Panc1 (cell line): ENCODE data around the gene LONRF2. TPM values are rescaled to one million over a fixed set of nuclear protein-coding genes. Genes with fewer than 3 reads are reported as not detected.

Experiments used
- ATAC-seq: fragments of 200-7000 bp; cut with Tn5 transposase; 2 replicates; pipeline ENCODE4 v1.9.1; 2020; ENCODE audit warnings: mild to moderate bottlenecking, moderate library complexity
- BruUV-seq: library from RNA; stranded (reverse); fragments of 400-500 nt; replicated peaks from 2 replicates; lab custom pipeline; 2021; lab: Mats Ljungman, UMichigan
- CTCF ChIA-PET: fragments of 300-600 bp; sonication (Branson Sonifier 250); formaldehyde crosslinking; loops from one replicate; lab custom pipeline; 2022; ENCODE audit warnings: antibody characterized with exemption; lab: Charles Lee
- POLR2A ChIA-PET: fragments of 300-600 bp; sonication (Branson Sonifier 250); formaldehyde crosslinking; loops from one replicate; lab custom pipeline; 2022; ENCODE audit warnings: antibody characterized with exemption; lab: Charles Lee
- DNase-seq: peaks from one replicate; pipeline ENCODE4 v3.0.0-alpha.2; 2010; ENCODE audit warnings: low read depth, low spot score
- H3K27ac ChIP-seq: 2 replicates; pipeline ENCODE4 v1.5.1; 2011; ENCODE audit warnings: mild to moderate bottlenecking, low read length, inconsistent platforms
- H3K27me3 ChIP-seq: fragments of 200-500 bp; sonication (Bioruptor generic); 2 replicates; pipeline ENCODE4 v1.6.0; 2014; ENCODE audit warnings: low read length, inconsistent platforms; ENCODE audit not compliant: control insufficient read depth, insufficient read depth
- H3K36me3 ChIP-seq: fragments of 200-500 bp; sonication (Bioruptor generic); 2 replicates; pipeline ENCODE4 v1.5.1; 2014; ENCODE audit warnings: inconsistent platforms, mild to moderate bottlenecking, low read length, moderate library complexity; ENCODE audit not compliant: control insufficient read depth, insufficient read depth
- H3K4me1 ChIP-seq: 2 replicates; pipeline ENCODE4 v1.5.1; 2011; ENCODE audit warnings: inconsistent platforms, mild to moderate bottlenecking, low read length, moderate library complexity; ENCODE audit not compliant: control insufficient read depth, insufficient read depth
- H3K4me3 ChIP-seq, 2 experiments: 2 replicates each; pipeline ENCODE4 v1.5.1; 2011 to 2012; ENCODE audit warnings: low read depth in 2 of 2, low read length in 2 of 2, mild to moderate bottlenecking in 2 of 2, inconsistent platforms in 1 of 2, moderate library complexity in 1 of 2
- H3K9me3 ChIP-seq: fragments of 200-500 bp; sonication (Bioruptor generic); 2 replicates; pipeline ENCODE4 v1.5.1; 2014; ENCODE audit warnings: low read depth, mild to moderate bottlenecking, inconsistent platforms, low read length, moderate library complexity; ENCODE audit not compliant: control insufficient read depth, insufficient read depth
- POLR2AphosphoS5 ChIP-seq: IDR thresholded peaks from 2 replicates; pipeline ENCODE4 v1.6.1; 2012; ENCODE audit warnings: mild to moderate bottlenecking, low read depth, low read length, moderate library complexity
- SIN3A ChIP-seq: IDR thresholded peaks from 2 replicates; pipeline ENCODE4 v1.6.1; 2012; ENCODE audit warnings: low read depth, mild to moderate bottlenecking, low read length, moderate library complexity, borderline replicate concordance; ENCODE audit not compliant: insufficient read depth
- TCF7L2 ChIP-seq: IDR thresholded peaks from 2 replicates; pipeline ENCODE4 v1.6.1; 2011; ENCODE audit warnings: mild to moderate bottlenecking, low read depth, low read length, inconsistent platforms
- in situ Hi-C: cut with HindIII; loops from 2 replicates; pipeline ENCODE4 v1.10.0; 2016; ENCODE audit warnings: low sequenced_read_pairs, low pct_unique_long_range_greater_than_20kb
- intact Hi-C: fragments of 100-400 bp; cut with micrococcal nuclease; formaldehyde crosslinking; loops from one replicate; pipeline ENCODE4 v1.10.0; 2022; ENCODE audit not compliant: unreplicated experiment
- total RNA-seq: library from RNA; stranded (reverse); gene quantifications from one replicate; pipeline ENCODE4 v1.2.1, GENCODE V29; 2021; ENCODE audit not compliant: unreplicated experiment
- TF ChIP-seq, protein P1 (sequence below): fragments of 450-650 bp; IDR thresholded peaks from 2 replicates; pipeline ENCODE4 v1.5.1; 2017; ENCODE audit warnings: mild to moderate bottlenecking
- TF ChIP-seq, protein P2 (sequence below), 2 experiments: IDR thresholded peaks; 2 replicates each; pipeline ENCODE4 v1.6.1; 2011 to 2012; ENCODE audit warnings: low read depth in 2 of 2, control low read depth in 1 of 2, low read length in 1 of 2, mild to moderate bottlenecking in 1 of 2, moderate library complexity in 1 of 2; ENCODE audit not compliant: insufficient read depth in 1 of 2

LONRF2 gene
- total RNA-seq, 1 experiment from 2014 or later: 12.9 TPM

DNA sequence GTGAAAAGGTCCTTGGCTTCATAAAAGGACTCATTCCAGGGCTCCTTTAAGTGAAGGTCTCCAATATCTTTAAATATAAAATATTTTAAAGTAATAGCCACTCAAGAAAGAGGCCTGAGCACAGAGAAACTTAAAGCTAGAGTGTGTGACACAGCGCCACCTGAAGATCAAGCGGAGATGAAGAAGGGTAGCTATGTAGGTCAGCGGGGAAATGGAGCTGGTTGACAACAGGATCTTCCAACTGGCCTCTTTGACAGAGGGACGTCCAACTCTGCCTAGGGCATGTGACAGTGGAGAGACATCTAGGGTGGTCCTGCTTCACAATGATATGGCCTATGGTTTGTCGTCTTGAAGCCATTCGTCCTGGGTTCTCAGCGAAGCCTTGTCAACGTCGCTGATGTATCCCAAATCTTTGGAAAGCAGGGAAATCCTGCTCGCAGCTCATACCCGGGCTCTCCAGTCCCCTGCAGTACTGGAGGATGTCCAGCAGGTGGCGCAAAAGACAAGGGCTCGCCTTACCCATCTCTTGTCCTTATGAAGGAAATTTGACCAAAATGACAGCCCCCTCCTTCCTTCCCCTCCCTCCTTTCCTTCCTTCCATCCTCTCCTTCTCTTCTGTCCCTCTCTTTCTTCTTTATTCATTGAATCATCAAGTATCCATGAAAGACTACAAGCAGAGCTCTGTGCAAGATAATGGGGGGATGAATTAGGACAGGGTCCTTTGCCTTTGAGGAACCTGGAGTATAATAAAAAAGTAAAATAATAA, 59.6 kb downstream of the LONRF2 start:
- no TSS peak for BruUV-seq
- Histone ChIP-seq H3K4me1 (peaks cover 7% of the 10 kb centered on the region), H3K9me3 (no peaks in the 10 kb centered on the region), H3K27ac (no peak overlapping the region), H3K36me3 (no peaks in the 10 kb centered on the region), H3K27me3 (no peaks in the 10 kb centered on the region), H3K4me3 (no peak overlapping the region)
- peak; percentile 57 for DNase-seq
- POLR2A ChIA-PET: interaction anchor here (0.5 to 0.6 kb wide), 2 partner anchors 204 to 496 kb away, joined by 4 to 5 read pairs; no protein-coding TSS in a partner anchor
- CTCF ChIA-PET: interaction anchor here (0.5 to 2.3 kb wide), 5 partner anchors 17 to 706 kb away, joined by 3 to 29 read pairs (median 4); no protein-coding TSS in a partner anchor
- peak; percentile 68 for ATAC-seq
- intact Hi-C loops: loop anchor here (1.0 to 5.0 kb wide), 2 partner anchors 119 to 705 kb away; no protein-coding TSS in a partner anchor
- in situ Hi-C loops: no loop called here
- TF ChIP-seq, protein P1, sequence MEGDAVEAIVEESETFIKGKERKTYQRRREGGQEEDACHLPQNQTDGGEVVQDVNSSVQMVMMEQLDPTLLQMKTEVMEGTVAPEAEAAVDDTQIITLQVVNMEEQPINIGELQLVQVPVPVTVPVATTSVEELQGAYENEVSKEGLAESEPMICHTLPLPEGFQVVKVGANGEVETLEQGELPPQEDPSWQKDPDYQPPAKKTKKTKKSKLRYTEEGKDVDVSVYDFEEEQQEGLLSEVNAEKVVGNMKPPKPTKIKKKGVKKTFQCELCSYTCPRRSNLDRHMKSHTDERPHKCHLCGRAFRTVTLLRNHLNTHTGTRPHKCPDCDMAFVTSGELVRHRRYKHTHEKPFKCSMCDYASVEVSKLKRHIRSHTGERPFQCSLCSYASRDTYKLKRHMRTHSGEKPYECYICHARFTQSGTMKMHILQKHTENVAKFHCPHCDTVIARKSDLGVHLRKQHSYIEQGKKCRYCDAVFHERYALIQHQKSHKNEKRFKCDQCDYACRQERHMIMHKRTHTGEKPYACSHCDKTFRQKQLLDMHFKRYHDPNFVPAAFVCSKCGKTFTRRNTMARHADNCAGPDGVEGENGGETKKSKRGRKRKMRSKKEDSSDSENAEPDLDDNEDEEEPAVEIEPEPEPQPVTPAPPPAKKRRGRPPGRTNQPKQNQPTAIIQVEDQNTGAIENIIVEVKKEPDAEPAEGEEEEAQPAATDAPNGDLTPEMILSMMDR: peak; percentile 96
- TF ChIP-seq, protein P2, sequence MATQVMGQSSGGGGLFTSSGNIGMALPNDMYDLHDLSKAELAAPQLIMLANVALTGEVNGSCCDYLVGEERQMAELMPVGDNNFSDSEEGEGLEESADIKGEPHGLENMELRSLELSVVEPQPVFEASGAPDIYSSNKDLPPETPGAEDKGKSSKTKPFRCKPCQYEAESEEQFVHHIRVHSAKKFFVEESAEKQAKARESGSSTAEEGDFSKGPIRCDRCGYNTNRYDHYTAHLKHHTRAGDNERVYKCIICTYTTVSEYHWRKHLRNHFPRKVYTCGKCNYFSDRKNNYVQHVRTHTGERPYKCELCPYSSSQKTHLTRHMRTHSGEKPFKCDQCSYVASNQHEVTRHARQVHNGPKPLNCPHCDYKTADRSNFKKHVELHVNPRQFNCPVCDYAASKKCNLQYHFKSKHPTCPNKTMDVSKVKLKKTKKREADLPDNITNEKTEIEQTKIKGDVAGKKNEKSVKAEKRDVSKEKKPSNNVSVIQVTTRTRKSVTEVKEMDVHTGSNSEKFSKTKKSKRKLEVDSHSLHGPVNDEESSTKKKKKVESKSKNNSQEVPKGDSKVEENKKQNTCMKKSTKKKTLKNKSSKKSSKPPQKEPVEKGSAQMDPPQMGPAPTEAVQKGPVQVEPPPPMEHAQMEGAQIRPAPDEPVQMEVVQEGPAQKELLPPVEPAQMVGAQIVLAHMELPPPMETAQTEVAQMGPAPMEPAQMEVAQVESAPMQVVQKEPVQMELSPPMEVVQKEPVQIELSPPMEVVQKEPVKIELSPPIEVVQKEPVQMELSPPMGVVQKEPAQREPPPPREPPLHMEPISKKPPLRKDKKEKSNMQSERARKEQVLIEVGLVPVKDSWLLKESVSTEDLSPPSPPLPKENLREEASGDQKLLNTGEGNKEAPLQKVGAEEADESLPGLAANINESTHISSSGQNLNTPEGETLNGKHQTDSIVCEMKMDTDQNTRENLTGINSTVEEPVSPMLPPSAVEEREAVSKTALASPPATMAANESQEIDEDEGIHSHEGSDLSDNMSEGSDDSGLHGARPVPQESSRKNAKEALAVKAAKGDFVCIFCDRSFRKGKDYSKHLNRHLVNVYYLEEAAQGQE (IDR thresholded peaks at IDR 0.05; ENCODE audit: insufficient read depth in 1 of 2, low read depth in 2 of 2, low read length in 1 of 2): no peak
- no peak for TF ChIP-seq SIN3A

DNA sequence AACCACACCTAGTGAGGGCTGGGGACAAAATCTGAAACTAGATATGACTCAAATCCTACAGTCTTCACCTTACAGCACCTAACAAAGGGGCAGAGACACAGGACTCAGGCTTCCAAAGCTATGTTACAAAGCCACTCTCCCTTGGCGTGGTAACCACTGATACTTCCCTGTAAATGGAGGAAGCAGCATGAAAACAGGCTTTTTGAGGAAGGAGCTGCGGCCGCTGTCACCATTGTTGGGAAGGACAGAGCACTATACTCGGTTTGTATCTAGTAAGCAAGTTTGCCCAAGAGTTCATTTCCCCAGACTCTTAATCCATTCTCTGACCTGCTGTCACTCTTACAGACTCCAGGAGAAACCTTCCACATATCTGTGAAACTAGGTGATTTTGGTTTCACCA, 60.3 kb downstream of the LONRF2 start:
- Histone ChIP-seq H3K36me3 (no peaks in the 10 kb centered on the region), H3K27me3 (no peaks in the 10 kb centered on the region), H3K4me3 (no peak overlapping the region), H3K4me1 (peaks cover 7% of the 10 kb centered on the region), H3K9me3 (no peaks in the 10 kb centered on the region), H3K27ac (no peak overlapping the region)
- BruUV-seq: no TSS peak
- ChIA-PET POLR2A (no interaction called here), CTCF (interaction anchor here (0.5 to 2.3 kb wide), 7 partner anchors 16 to 705 kb away, joined by 3 to 29 read pairs (median 4); no protein-coding TSS in a partner anchor)
- TF ChIP-seq TCF7L2 (no peak), POLR2AphosphoS5 (no peak), SIN3A (no peak)
- TF ChIP-seq, protein P2 (IDR thresholded peaks at IDR 0.05; ENCODE audit: insufficient read depth in 1 of 2, low read depth in 2 of 2, low read length in 1 of 2): no peak
- TF ChIP-seq, protein P1: no peak
- in situ Hi-C loops: no loop called here
- intact Hi-C loops: loop anchor here (5.0 kb wide), 1 partner anchor 705 kb away; no protein-coding TSS in a partner anchor
- DNase-seq: no peak
- no peak for ATAC-seq
